Lower lobe of right lung (tissue), 2 donors: ENCODE data around the gene PYCR2. TPM values are rescaled to one million over a fixed set of nuclear protein-coding genes. Genes with fewer than 3 reads are reported as not detected.

Source experiments
- ATAC-seq, 2 donors: fragments of 200-7000 bp; cut with Tn5 transposase; one replicate each; pipeline ENCODE4 v1.9.1; 2020 to 2022; ENCODE audit warnings: mild to moderate bottlenecking in 2 of 2, moderate library complexity in 2 of 2
- DNase-seq: peaks from one replicate; pipeline ENCODE4 v3.0.0-alpha.2; 2020
- H3K27ac ChIP-seq: fragments of 200-600 bp; one replicate; pipeline ENCODE4 v1.8.0; 2022
- H3K27me3 ChIP-seq: fragments of 200-600 bp; one replicate; pipeline ENCODE4 v1.8.0; 2022; ENCODE audit warnings: low read depth
- H3K36me3 ChIP-seq: fragments of 200-600 bp; one replicate; pipeline ENCODE4 v1.8.0; 2022; ENCODE audit warnings: mild to moderate bottlenecking
- H3K4me1 ChIP-seq: fragments of 200-600 bp; one replicate; pipeline ENCODE4 v1.8.0; 2022
- H3K4me3 ChIP-seq: fragments of 200-600 bp; one replicate; pipeline ENCODE4 v1.8.0; 2022; ENCODE audit warnings: mild to moderate bottlenecking
- H3K9me3 ChIP-seq: fragments of 200-600 bp; one replicate; pipeline ENCODE4 v1.8.0; 2022
- intact Hi-C: fragments of 100-400 bp; cut with DNase I; formaldehyde crosslinking; loops from one replicate; pipeline ENCODE4 v1.11.0; 2022
- total RNA-seq: library from RNA; stranded (reverse); fragmentation: NEBNext Ultra II Directional; extraction: Animal tissue kit (Norgen Biotek cat#: 25700); gene quantifications from one replicate; pipeline ENCODE4 v1.2.1, GENCODE V29; 2021
- TF ChIP-seq, protein P1 (sequence below): fragments of 200-600 bp; IDR thresholded peaks from one replicate; pipeline ENCODE4 v1.8.0; 2022; ENCODE audit warnings: antibody characterized with exemption, mild to moderate bottlenecking
- donor health status: DM: no; HTN: yes; CAD: no; lungs with severe emphysema.

PYCR2 gene
- total RNA-seq, 1 donor from 2014 or later: 73.2 TPM

DNA sequence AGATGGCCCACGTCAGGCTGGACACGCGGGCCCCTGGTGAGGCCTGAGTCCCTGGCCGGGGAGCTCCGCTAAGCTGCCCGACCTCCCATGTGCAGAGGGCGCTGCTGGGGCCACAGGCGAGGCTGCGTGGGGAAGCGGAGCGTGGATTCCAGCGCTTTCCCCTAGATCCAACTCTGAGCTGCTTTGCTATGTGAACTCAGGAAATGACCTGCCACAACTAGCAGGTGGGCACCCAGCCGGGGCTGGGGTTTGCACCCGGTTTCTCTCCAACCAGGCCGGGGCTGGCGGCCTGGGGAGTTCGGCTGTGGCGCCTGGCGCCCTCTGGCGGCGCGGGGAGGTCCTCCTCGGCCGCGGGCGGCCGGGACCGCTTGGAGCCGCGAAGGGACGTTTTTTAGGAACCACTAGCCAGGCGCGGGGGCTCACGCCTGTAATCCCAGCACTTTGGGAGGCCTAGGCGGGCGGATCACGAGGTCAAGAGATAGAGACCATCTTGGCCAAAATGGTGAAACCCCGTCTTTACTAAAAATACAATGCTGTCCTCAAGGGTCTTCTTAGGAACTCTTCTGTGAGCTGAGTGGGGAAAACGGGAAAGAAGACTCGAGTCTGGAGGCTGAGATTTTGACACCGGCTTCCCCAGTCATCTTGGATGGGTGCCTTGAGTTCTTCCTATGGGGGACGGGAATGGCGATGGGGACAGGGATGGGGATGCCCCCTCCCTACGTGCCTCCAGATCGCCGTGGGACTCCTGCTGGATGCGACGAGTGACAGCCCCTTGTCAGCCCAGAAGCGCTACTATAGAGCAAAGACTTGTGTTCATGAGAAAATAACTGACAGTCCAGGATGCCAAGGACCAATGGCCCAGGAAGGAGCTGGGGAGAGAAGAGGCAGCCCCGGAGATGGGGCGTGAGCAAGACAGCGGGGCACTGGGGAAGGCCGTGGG is 12.6 kb downstream of the PYCR2 start:
- peak; percentile 77 for DNase-seq
- TF ChIP-seq, protein P1, sequence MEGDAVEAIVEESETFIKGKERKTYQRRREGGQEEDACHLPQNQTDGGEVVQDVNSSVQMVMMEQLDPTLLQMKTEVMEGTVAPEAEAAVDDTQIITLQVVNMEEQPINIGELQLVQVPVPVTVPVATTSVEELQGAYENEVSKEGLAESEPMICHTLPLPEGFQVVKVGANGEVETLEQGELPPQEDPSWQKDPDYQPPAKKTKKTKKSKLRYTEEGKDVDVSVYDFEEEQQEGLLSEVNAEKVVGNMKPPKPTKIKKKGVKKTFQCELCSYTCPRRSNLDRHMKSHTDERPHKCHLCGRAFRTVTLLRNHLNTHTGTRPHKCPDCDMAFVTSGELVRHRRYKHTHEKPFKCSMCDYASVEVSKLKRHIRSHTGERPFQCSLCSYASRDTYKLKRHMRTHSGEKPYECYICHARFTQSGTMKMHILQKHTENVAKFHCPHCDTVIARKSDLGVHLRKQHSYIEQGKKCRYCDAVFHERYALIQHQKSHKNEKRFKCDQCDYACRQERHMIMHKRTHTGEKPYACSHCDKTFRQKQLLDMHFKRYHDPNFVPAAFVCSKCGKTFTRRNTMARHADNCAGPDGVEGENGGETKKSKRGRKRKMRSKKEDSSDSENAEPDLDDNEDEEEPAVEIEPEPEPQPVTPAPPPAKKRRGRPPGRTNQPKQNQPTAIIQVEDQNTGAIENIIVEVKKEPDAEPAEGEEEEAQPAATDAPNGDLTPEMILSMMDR: peak; percentile 97
- H3K4me1 ChIP-seq: peaks cover 4% of the 10 kb centered on the region
- no peaks in the 10 kb centered on the region for H3K27me3 ChIP-seq
- peak; percentile 89 to 92 for ATAC-seq
- H3K36me3 ChIP-seq: peaks cover 15% of the 10 kb centered on the region
- intact Hi-C loops: no loop called here
- H3K9me3 ChIP-seq: no peaks in the 10 kb centered on the region
- H3K27ac ChIP-seq: no peak overlapping the region
- H3K4me3 ChIP-seq: no peak overlapping the region

DNA sequence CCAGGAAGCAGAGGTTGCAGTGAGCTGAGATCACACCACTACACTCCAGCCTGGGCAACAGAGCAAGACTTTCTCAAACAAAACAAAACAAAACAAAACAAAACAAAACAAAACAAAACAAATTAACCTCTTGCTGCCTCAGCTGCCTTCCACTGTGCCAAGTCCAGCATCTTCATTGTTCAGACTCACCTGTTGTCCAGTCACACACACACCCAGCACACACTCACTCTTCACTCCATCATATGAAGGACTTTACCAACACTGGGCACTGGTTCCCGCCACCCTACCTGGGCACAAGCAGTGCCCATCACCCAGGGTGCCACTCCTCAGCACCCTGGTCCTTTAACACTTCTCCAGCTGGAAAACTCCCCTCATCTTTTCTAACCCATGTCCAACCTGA is 14.6 kb downstream of the PYCR2 start:
- H3K4me3 ChIP-seq: no peak overlapping the region
- no peaks in the 10 kb centered on the region for H3K9me3 ChIP-seq
- TF ChIP-seq, protein P1: no peak
- intact Hi-C loops: no loop called here
- peaks cover 4% of the 10 kb centered on the region for H3K4me1 ChIP-seq
- H3K27ac ChIP-seq: no peak overlapping the region
- no peaks in the 10 kb centered on the region for H3K36me3 ChIP-seq
- ATAC-seq (no peak), DNase-seq (no peak)
- no peaks in the 10 kb centered on the region for H3K27me3 ChIP-seq

DNA sequence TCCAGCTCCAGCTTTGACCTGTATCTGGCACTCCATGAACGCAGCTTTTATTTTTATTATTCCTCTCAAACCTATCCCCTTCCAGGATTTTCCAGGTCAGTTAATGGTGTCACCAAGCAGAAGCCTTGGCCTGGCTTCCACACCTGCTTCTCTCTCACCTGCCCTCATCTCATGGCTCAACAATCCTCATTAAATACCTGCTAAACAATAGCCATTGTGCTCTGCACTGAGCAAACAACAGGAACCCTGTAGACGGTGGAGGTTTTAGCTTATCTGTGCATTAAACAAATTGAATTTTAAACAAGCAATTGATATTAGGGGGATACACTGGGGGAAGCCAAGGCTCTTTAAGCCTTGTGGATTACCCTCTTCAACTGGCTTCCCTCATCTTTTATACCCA is 15.3 kb downstream of the PYCR2 start:
- Histone ChIP-seq H3K9me3 (no peaks in the 10 kb centered on the region), H3K27ac (no peak overlapping the region), H3K27me3 (no peaks in the 10 kb centered on the region), H3K36me3 (no peaks in the 10 kb centered on the region), H3K4me1 (peaks cover 4% of the 10 kb centered on the region), H3K4me3 (no peak overlapping the region)
- ATAC-seq: no peak
- intact Hi-C loops: no loop called here
- TF ChIP-seq, protein P1: no peak
- no peak for DNase-seq

DNA sequence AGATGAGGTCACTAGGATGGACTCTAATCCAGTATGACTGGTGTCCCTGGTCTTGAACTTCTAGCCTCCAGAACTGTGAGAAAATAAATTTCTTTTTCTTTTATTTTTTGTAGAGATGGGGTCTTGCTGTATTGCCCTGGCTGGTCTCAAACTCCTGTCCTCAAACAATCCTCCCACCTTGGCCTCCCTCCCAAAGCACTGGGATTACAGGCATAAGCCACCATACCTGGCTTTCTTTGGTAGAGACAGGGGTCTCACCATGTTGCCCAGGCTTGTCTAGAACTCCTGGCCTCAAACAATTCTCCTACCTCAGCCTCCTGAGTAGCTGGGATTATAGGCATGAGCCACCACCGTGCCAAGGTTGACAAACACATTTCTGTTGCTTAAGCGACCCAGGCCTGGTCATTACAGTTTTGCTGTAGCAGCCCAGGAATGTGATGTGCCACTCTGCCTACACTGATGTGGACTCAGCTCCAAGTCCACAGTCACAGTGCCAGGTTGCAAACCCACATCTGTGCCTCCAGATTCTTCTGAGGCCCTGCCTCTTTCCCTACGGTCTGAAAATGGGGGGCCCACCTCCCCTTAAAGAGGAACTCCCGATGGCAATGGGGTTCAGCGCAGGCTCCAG is 15.9 kb downstream of the PYCR2 start:
- no peak overlapping the region for H3K27ac ChIP-seq
- intact Hi-C loops: no loop called here
- no peak for ATAC-seq

DNA sequence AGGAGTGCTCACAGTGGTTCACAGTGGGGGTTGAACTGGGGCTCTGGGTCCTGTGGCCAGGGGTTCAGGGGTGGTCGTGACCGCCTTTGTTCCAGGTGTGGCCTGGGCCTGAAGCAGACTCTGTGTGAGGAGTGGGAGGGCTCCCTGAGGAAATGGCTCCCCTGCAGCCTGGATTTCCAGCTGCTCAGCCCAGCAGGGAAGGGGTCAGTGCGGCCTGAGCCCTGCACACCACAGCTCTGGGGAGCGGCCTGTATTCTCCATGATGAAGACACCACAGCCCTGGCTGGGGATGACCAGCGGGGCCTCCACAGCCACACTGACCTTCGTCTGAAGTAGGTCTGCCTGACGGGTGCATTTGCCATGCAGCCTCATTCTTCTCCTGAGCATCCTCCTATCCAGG is 16.7 kb downstream of the PYCR2 start:
- no peak for ATAC-seq
- no peak overlapping the region for H3K27ac ChIP-seq
- no peak overlapping the region for H3K4me3 ChIP-seq
- no peaks in the 10 kb centered on the region for H3K9me3 ChIP-seq
- no peak for DNase-seq
- H3K4me1 ChIP-seq: peaks cover 4% of the 10 kb centered on the region
- no peaks in the 10 kb centered on the region for H3K36me3 ChIP-seq
- H3K27me3 ChIP-seq: no peaks in the 10 kb centered on the region
- intact Hi-C loops: no loop called here
- TF ChIP-seq, protein P1: no peak

More for the DNA sequence above, 15.9 kb downstream of the PYCR2 start:
- Histone ChIP-seq H3K4me3 (no peak overlapping the region), H3K4me1 (peaks cover 4% of the 10 kb centered on the region), H3K36me3 (no peaks in the 10 kb centered on the region), H3K27me3 (no peaks in the 10 kb centered on the region), H3K9me3 (no peaks in the 10 kb centered on the region)
- no peak for DNase-seq
- TF ChIP-seq, protein P1: no peak
